ENCODE results near the gene TCF21. TPM values are rescaled to one million over a fixed set of nuclear protein-coding genes. Genes with fewer than 3 reads are reported as not detected.

The TCF21 gene
- total RNA-seq, 2 donors from 2014 or later = 4.9 to 9.7 TPM

DNA sequence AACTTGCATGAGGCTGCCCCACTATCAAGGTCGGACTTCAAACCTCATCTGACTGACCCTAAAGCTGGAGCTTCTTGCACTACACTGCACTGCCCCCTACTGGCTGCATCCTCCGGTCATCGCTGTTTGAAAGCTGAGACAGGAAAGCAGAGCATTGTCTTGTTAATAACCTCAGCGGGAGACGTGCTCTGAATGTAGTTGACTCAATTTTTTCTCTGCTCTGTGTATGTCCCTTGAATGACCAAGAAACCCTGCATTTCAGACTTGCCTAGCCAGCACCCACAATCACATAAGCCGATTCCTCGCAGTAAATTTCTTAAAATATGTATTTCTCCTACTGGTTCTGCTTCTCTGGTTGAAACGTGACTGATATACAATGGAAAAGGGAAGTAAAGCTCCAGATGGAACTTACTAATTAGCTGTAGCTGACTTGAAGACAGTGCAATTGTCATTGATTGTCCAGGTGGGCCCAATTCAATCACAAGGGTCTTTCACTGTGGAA lies 27.8 kb downstream of the TCF21 start:
- Histone ChIP-seq H3K4me1 (replicated peaks) (no peaks in the 10 kb centered on the region), H3K27ac (no peak overlapping the region), H3K4me3 (no peak overlapping the region), H3K36me3 (no peaks in the 10 kb centered on the region), H3K27me3 (replicated peaks; ENCODE audit: insufficient read depth) (no peaks in the 10 kb centered on the region), H3K9me3 (no peaks in the 10 kb centered on the region)
- intact Hi-C loops (cut with DNase I) = loop anchor here (2.0 to 5.0 kb wide), 3 partner anchors 26 to 79 kb away; no protein-coding TSS in a partner anchor
- 5% methylated on average over 8 of the region's 8 CpGs for WGBS
- TF ChIP-seq POLR2A (IDR thresholded peaks at IDR 0.05) (no peak), CTCF (IDR thresholded peaks at IDR 0.05) (peak; percentile 26 to 79 (median 72)), POLR2AphosphoS5 (IDR thresholded peaks at IDR 0.05) (no peak)
- peak; percentile 80 for DNase-seq (ENCODE audit: low spot score)

- WGBS = 76% methylated on average over 4 of the region's 4 CpGs
- TF ChIP-seq CTCF (IDR thresholded peaks at IDR 0.05) (no peak), POLR2AphosphoS5 (IDR thresholded peaks at IDR 0.05) (no peak)
- Histone ChIP-seq H3K9me3 (no peaks in the 10 kb centered on the region), H3K27me3 (replicated peaks; ENCODE audit: insufficient read depth) (no peaks in the 10 kb centered on the region), H3K36me3 (no peaks in the 10 kb centered on the region), H3K4me1 (replicated peaks) (no peaks in the 10 kb centered on the region), H3K27ac (no peak overlapping the region), H3K4me3 (no peak overlapping the region)
- intact Hi-C loops (cut with DNase I) = loop anchor here (2.0 to 5.0 kb wide), 3 partner anchors 27 to 80 kb away; no protein-coding TSS in a partner anchor
- DNase-seq (ENCODE audit: low spot score) = no peak
Observed at GRCh38 chr6:133917781-133918180, 28.9 kb downstream of the TCF21 start.

DNA sequence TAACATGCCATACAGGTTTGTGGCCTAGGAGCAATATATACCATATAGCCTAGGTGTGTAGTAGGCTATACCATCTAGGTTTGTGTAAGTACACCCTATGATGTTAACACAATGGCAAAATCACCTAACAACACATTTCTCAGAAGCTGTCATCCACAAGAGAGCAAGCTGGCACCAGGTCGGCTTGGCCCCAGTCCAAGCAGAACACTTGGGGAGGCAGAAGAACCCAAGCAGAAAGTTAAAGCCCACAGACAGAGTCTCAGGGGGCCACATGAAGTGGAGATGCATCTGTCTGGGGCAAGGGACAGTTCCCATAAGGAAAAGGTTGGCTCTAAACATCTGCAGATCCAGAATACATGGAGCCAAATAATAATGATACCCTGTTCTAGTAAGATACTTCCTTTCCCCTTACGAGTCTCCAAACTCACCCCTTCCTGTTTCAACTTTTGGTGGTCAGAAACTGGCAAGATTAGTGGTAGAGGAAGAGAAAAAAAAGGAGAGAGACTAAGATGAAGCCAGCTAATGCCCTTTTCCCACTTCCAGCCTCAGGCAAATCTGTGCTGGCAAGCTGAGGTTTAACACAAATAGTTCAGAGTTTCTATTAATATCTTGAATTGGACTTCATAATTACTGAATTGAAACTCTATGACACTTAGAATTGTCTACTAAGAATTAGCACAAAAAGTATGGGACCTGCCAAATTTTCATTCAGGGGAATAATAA lies 29.5 kb downstream of the TCF21 start:
- Histone ChIP-seq H3K36me3 (no peaks in the 10 kb centered on the region), H3K4me1 (replicated peaks) (no peaks in the 10 kb centered on the region), H3K4me3 (no peak overlapping the region), H3K27me3 (replicated peaks; ENCODE audit: insufficient read depth) (no peaks in the 10 kb centered on the region), H3K27ac (no peak overlapping the region), H3K9me3 (no peaks in the 10 kb centered on the region)
- DNase-seq (ENCODE audit: low spot score) = no peak
- 63% methylated on average over 2 of the region's 2 CpGs for WGBS
- TF ChIP-seq POLR2AphosphoS5 (IDR thresholded peaks at IDR 0.05) = no peak
- no peak for TF ChIP-seq CTCF (IDR thresholded peaks at IDR 0.05)
- no peak for TF ChIP-seq POLR2A (IDR thresholded peaks at IDR 0.05)
- intact Hi-C loops (cut with DNase I) = loop anchor here (5.0 kb wide), 2 partner anchors 61 to 81 kb away; no protein-coding TSS in a partner anchor

DNA sequence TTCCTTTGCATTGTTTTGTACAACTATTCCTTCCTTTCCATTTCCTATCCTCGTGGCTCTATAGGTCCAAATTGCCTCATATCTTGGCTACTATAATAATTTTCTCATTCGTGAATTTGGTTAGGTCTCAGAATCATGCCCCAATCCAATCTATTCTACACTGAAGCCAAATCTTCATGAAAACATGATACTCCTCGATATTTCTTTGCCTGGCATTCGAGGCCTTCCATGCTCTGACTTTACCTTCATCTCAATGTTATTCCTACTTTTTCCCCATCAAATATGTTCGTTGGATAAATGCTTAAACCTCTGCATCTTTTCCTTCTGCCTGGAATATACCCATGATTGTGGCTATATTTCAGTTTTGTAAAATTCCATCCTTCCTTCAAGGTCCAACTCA lies 30.4 kb downstream of the TCF21 start:
- Histone ChIP-seq H3K27ac (no peak overlapping the region), H3K9me3 (no peaks in the 10 kb centered on the region), H3K27me3 (replicated peaks; ENCODE audit: insufficient read depth) (no peaks in the 10 kb centered on the region), H3K4me3 (no peak overlapping the region), H3K36me3 (no peaks in the 10 kb centered on the region), H3K4me1 (replicated peaks) (no peaks in the 10 kb centered on the region)
- DNase-seq (ENCODE audit: low spot score) = no peak
- 87% methylated on average over 5 of the region's 5 CpGs for WGBS
- no peak for TF ChIP-seq POLR2A (IDR thresholded peaks at IDR 0.05)
- no peak for TF ChIP-seq CTCF (IDR thresholded peaks at IDR 0.05)
- no peak for TF ChIP-seq POLR2AphosphoS5 (IDR thresholded peaks at IDR 0.05)
- intact Hi-C loops (cut with DNase I) = loop anchor here (5.0 kb wide), 2 partner anchors 62 to 82 kb away; no protein-coding TSS in a partner anchor
